Upper lobe of left lung (tissue), 6 donors: Measurements from ENCODE around the gene BLOC1S3. TPM values are rescaled to one million over a fixed set of nuclear protein-coding genes. Genes with fewer than 3 reads are reported as not detected.
A peak's percentile ranks its signal among the peaks of the same experiment; 100 is the strongest.
"Not testable (repeated sequence)": the region's sequence is repeated elsewhere in the genome, so short reads cannot be mapped to it uniquely, and the experiment has no call there.

Experiments used
- ATAC-seq, 2 donors: fragments of 200-7000 bp; cut with Tn5 transposase; one replicate each; pipeline ENCODE4 v1.9.1; 2022; ENCODE audit warnings: mild to moderate bottlenecking in 2 of 2, moderate library complexity in 2 of 2; ENCODE audit not compliant: low FRiP score in 2 of 2
- DNase-seq, 2 donors: peaks; one replicate each; pipeline ENCODE4 v3.0.0-alpha.2; 2019 to 2020
- H3K27ac ChIP-seq, 4 donors: fragments of 200-600 bp; sonication (generic); one replicate each; pipeline ENCODE4 v1.5.1; 2016 to 2019
- H3K27me3 ChIP-seq, 4 donors: fragments of 200-600 bp; sonication (generic); one replicate each; pipeline ENCODE4 v1.5.1; 2017 to 2019
- H3K36me3 ChIP-seq, 4 donors: fragments of 200-600 bp; sonication (generic); one replicate each; pipeline ENCODE4 v1.5.1; 2016 to 2019
- H3K4me1 ChIP-seq, 4 donors: fragments of 200-600 bp; sonication (generic); one replicate each; pipeline ENCODE4 v1.5.1; 2018 to 2019
- H3K4me3 ChIP-seq, 4 donors: fragments of 200-600 bp; sonication (generic); one replicate each; pipeline ENCODE4 v1.5.1; 2017 to 2019; ENCODE audit warnings: mild to moderate bottlenecking in 2 of 4, moderate library complexity in 1 of 4
- H3K9me3 ChIP-seq, 4 donors: fragments of 200-600 bp; sonication (generic); one replicate each; pipeline ENCODE4 v1.5.1; 2018 to 2019
- CTCF ChIP-seq, 6 experiments: fragments of 450-650 bp in 4 of 6; fragments of 200-600 bp in 2 of 6; sonication (generic) in 2 of 6; IDR thresholded peaks; one replicate each; pipeline ENCODE4 v1.5.1; 2016 to 2019; ENCODE audit warnings: antibody characterized with exemption in 6 of 6
- EP300 ChIP-seq, 4 donors: sonication (generic); formaldehyde crosslinking; IDR thresholded peaks; one replicate each; pipeline ENCODE4 v1.5.1; 2017; ENCODE audit warnings: antibody characterized with exemption in 4 of 4, control low read depth in 2 of 4
- POLR2A ChIP-seq, 4 donors: fragments of 450-650 bp; IDR thresholded peaks; one replicate each; pipeline ENCODE4 v1.5.1; 2016 to 2017; ENCODE audit warnings: antibody characterized with exemption in 4 of 4, mild to moderate bottlenecking in 2 of 4
- POLR2AphosphoS5 ChIP-seq, 2 donors: sonication (generic); formaldehyde crosslinking; IDR thresholded peaks; one replicate each; pipeline ENCODE4 v1.5.1; 2017; ENCODE audit warnings: antibody characterized with exemption in 2 of 2
- WGBS, 2 donors: methylation state at CpG; one replicate each; pipeline ENCODE4 v1.1.5; 2017 to 2018; 5-methylcytosine and 5-hydroxymethylcytosine counted together
- total RNA-seq, 6 donors: library from RNA; depleted of rRNA in 4 of 6; stranded (reverse); fragments of >200 nt in 4 of 6; gene quantifications; one replicate each; pipeline versions ENCODE4 v1.1.0 to v1.2.1, GENCODE V29; 2016 to 2021
- donor health status: DM: no; HTN: no; CAD: no; lungs with moderate emphysema.
- donor health status: DM: no; HTN: yes; CAD: no; lungs with severe emphysema.

BLOC1S3 gene
- total RNA-seq, 6 donors from 2014 or later = 4.7 to 34.6 (median 18.6) TPM

- H3K9me3 ChIP-seq = no peaks in the 10 kb centered on the region
- no peak for ATAC-seq
- peaks cover 0 to 23% (median 9%) of the 10 kb centered on the region in 4 donors for H3K27me3 ChIP-seq
- TF ChIP-seq EP300 (IDR thresholded peaks at IDR 0.05) = no peak
- no peak for TF ChIP-seq POLR2A (IDR thresholded peaks at IDR 0.05)
- no peak for TF ChIP-seq POLR2AphosphoS5 (IDR thresholded peaks at IDR 0.05)
- no peak for TF ChIP-seq CTCF (IDR thresholded peaks at IDR 0.05)
- no peak overlapping the region for H3K4me3 ChIP-seq
- no peak overlapping the region for H3K27ac ChIP-seq
- no peak for DNase-seq
- peaks cover 3 to 18% (median 7%) of the 10 kb centered on the region in 4 donors for H3K4me1 ChIP-seq
- WGBS, 2 donors = 63 to 68% methylated on average over 4 of the region's 4 CpGs
- no peaks in the 10 kb centered on the region for H3K36me3 ChIP-seq
Observed at GRCh38 chr19:45218426-45218825, 39.8 kb downstream of the BLOC1S3 start.

DNA sequence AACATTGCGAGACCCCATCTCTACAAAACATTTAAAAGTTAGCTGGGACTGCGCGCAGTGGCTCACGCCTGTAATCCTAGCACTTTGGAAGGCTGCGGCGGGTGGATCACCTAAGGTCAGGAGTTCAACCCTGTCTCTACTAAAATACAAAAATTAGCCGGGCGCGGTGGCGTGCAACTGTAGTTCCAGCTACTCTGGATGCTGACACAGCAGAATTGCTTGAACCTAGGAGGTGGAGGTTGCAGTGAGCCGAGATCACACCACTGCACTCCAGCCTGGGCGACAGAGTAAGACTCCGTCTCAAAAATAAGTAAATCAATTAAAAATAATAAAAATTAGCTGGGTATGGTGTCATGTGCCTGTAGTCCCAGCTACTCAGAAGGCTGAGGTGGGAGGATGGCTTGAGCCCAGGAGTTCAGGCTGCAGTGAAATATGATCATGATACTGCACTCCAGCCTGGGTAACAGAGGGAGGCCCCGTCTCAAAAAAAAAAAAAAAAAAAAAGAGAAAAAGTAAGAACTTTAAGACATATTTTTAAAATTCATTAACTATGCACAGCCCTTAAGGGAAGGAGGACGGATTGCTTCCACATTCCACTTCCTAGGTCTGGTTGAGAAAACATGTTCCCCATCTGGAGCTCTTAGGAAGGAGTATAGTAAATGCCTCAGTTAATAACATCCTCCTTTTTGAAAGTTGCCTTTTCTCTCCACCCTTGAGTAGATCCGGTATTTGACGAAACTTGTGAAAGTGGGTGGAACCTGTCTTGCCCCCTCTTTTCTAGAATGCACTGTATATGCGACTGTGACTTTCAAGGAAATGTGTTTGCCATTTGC, 40.5 kb downstream of the BLOC1S3 start:
- H3K27me3 ChIP-seq = peaks cover 0 to 23% (median 9%) of the 10 kb centered on the region in 4 donors

DNA sequence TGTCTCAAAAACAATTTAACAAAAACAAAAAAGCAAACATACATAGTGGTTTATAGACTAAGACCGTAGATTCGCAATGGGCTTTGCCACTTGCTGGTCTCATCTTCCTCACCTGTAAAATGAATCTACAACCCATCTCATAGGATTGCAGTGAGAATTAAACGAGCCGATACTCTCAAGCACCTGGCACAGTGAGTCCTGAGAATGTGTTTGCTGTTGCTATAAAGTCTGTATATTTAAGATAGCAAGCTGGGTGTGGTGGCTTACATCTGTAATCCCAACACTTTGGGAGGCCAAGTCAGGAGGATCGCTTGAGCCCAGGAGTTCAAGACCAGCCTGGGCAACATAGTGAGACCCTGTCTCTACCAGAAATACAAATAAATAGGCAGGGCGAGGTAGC, 44.1 kb downstream of the BLOC1S3 start:
- no peak overlapping the region for H3K4me3 ChIP-seq
- DNase-seq (no peak), ATAC-seq (no peak)
- no peaks in the 10 kb centered on the region for H3K4me1 ChIP-seq
- no peaks in the 10 kb centered on the region for H3K36me3 ChIP-seq
- TF ChIP-seq POLR2AphosphoS5 (IDR thresholded peaks at IDR 0.05) (no peak), EP300 (IDR thresholded peaks at IDR 0.05) (no peak), POLR2A (IDR thresholded peaks at IDR 0.05) (no peak)
- H3K9me3 ChIP-seq = no peaks in the 10 kb centered on the region
- WGBS, 2 donors = 89 to 93% methylated on average over 5 to 6 of the region's 6 CpGs
- H3K27ac ChIP-seq = no peak overlapping the region
- H3K27me3 ChIP-seq = peaks cover 0 to 5% (median 2%) of the 10 kb centered on the region in 4 donors

More for the DNA sequence above, 40.5 kb downstream of the BLOC1S3 start:
- 74% methylated on average over 18 of the region's 18 CpGs for WGBS, 2 donors
- Histone ChIP-seq H3K4me1 (peaks cover 3 to 18% (median 7%) of the 10 kb centered on the region in 4 donors), H3K36me3 (no peaks in the 10 kb centered on the region), H3K27ac (no peak overlapping the region), H3K4me3 (no peak overlapping the region), H3K9me3 (no peaks in the 10 kb centered on the region)
- DNase-seq (no peak), ATAC-seq (no peak)
- TF ChIP-seq POLR2AphosphoS5 (IDR thresholded peaks at IDR 0.05) (no peak), POLR2A (IDR thresholded peaks at IDR 0.05) (no peak)

- no peak for ATAC-seq
Observed at GRCh38 chr19:45223879-45224278, 45.3 kb downstream of the BLOC1S3 start.

DNA sequence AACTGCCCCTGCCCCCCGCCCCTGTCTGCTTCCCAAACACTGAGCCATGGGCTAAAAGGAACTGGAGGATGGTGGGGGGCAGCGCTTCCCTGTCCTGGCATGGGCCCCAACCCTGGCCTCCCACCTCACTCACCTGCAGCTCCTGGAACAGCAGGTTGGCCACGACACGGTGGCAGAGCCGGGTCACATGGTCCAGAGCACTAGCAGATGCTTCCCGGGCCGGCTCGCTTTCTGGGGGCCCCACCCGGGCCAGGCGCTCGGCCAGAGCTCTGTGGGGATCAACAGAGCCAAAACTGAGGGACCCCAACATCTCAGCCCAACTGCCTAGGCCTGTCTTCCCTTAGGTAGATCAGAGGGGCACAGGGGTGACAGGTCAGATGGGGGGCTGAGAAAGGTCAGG, 46.1 kb downstream of the BLOC1S3 start:
- H3K27me3 ChIP-seq = no peaks in the 10 kb centered on the region
- no peaks in the 10 kb centered on the region for H3K9me3 ChIP-seq
- WGBS, 2 donors = 58 to 85% methylated on average over 4 to 5 of the region's 11 CpGs
- TF ChIP-seq EP300 (IDR thresholded peaks at IDR 0.05) (no peak), CTCF (IDR thresholded peaks at IDR 0.05) (no peak), POLR2A (IDR thresholded peaks at IDR 0.05) (no peak), POLR2AphosphoS5 (IDR thresholded peaks at IDR 0.05) (no peak)
- no peak overlapping the region for H3K4me3 ChIP-seq
- H3K27ac ChIP-seq = no peak overlapping the region
- H3K36me3 ChIP-seq = no peaks in the 10 kb centered on the region
- DNase-seq = peak in 1 of 2 donors; percentile 71
- no peaks in the 10 kb centered on the region for H3K4me1 ChIP-seq
- ATAC-seq = no peak

More at GRCh38 chr19:45223879-45224278, 45.3 kb downstream of the BLOC1S3 start:
- H3K4me3 ChIP-seq = no peak overlapping the region
- no peak for TF ChIP-seq POLR2A (IDR thresholded peaks at IDR 0.05)
- no peak for TF ChIP-seq EP300 (IDR thresholded peaks at IDR 0.05)
- TF ChIP-seq POLR2AphosphoS5 (IDR thresholded peaks at IDR 0.05) = no peak
- TF ChIP-seq CTCF (IDR thresholded peaks at IDR 0.05) = no peak
- H3K4me1 ChIP-seq = no peaks in the 10 kb centered on the region
- DNase-seq = no peak
- H3K27me3 ChIP-seq = no peaks in the 10 kb centered on the region
- no peak overlapping the region for H3K27ac ChIP-seq
- no peaks in the 10 kb centered on the region for H3K9me3 ChIP-seq
- WGBS, 2 donors = 85 to 97% methylated on average over 5 of the region's 5 CpGs
- H3K36me3 ChIP-seq = no peaks in the 10 kb centered on the region

- H3K4me3 ChIP-seq, H3K9me3 ChIP-seq, H3K27ac ChIP-seq, H3K36me3 ChIP-seq, DNase-seq, ATAC-seq, H3K27me3 ChIP-seq, H3K4me1 ChIP-seq: not testable (repeated sequence)
- WGBS, 2 donors = 96 to 97% methylated on average over 2 of the region's 2 CpGs
Observed at GRCh38 chr19:45229056-45229455, 50.5 kb downstream of the BLOC1S3 start.

Other genes with a start within 250 kb of the BLOC1S3 start
- 1 to 10 TPM in 1 of 6 donors, under 1 TPM in 1, not detected in 4; 0.49 to 2.7 TPM for gene APOC4, start 236.5 kb upstream of the BLOC1S3 start, total RNA-seq
- 10 to 100 TPM in 5 of 6 donors, under 1 TPM in 1; 0.98 to 50.0 (median 22.8) TPM for gene APOC2, start 232.7 kb upstream of the BLOC1S3 start, total RNA-seq
- 100 to 1,000 TPM in 3 of 6 donors, 10 to 100 TPM in 3; 53.4 to 139 (median 99.6) TPM for gene CLPTM1, start 223.4 kb upstream of the BLOC1S3 start, total RNA-seq
- 10 to 100 TPM in 3 of 6 donors, 1 to 10 TPM in 3; 4.0 to 31.1 (median 18.1) TPM for gene RELB, start 177.3 kb upstream of the BLOC1S3 start, total RNA-seq
- gene CLASRP, start 139.7 kb upstream of the BLOC1S3 start, total RNA-seq = 100 to 1,000 TPM in 1 of 6 donors, 10 to 100 TPM in 5; 38.0 to 295 (median 71.6) TPM
- gene ZNF296, start 102.3 kb upstream of the BLOC1S3 start, total RNA-seq = 1 to 10 TPM; 1.5 to 7.3 (median 2.4) TPM
- gene GEMIN7, start 99.5 kb upstream of the BLOC1S3 start, total RNA-seq = 10 to 100 TPM in 3 of 6 donors, 1 to 10 TPM in 3; 8.1 to 24.2 (median 13.5) TPM
- 10 to 100 TPM; 30.0 to 64.6 (median 37.3) TPM for gene PPP1R37, start 85.6 kb upstream of the BLOC1S3 start, total RNA-seq
- under 1 TPM in 5 of 6 donors, not detected in 1; under 0.01 to 1.00 (median 0.17) TPM for gene NKPD1, start 17.8 kb upstream of the BLOC1S3 start, total RNA-seq
- 10 to 100 TPM; 10.5 to 53.3 (median 23.7) TPM for gene TRAPPC6A, start 547 bp upstream of the BLOC1S3 start, total RNA-seq
- 1 to 10 TPM; 1.1 to 10.0 (median 2.7) TPM for gene EXOC3L2, start 66.6 kb downstream of the BLOC1S3 start, total RNA-seq
- 10 to 100 TPM; 14.6 to 59.3 (median 35.6) TPM for gene MARK4, start 72.5 kb downstream of the BLOC1S3 start, total RNA-seq
- gene CKM, start 144.1 kb downstream of the BLOC1S3 start, total RNA-seq = not detected
- 1 to 10 TPM; 2.4 to 9.5 (median 3.9) TPM for gene KLC3, start 162.0 kb downstream of the BLOC1S3 start, total RNA-seq
- gene ERCC2, start 191.8 kb downstream of the BLOC1S3 start, total RNA-seq = 10 to 100 TPM in 5 of 6 donors, 1 to 10 TPM in 1; 7.4 to 19.1 (median 13.0) TPM
- 10 to 100 TPM; 27.8 to 76.2 (median 57.5) TPM for gene PPP1R13L, start 226.3 kb downstream of the BLOC1S3 start, total RNA-seq
- 1 to 10 TPM; 1.0 to 7.7 (median 5.8) TPM for gene POLR1G, start 227.9 kb downstream of the BLOC1S3 start, total RNA-seq
- gene ERCC1, start 245.1 kb downstream of the BLOC1S3 start, total RNA-seq = 100 to 1,000 TPM in 1 of 6 donors, 10 to 100 TPM in 5; 53.7 to 102 (median 76.2) TPM